A673 (cell line): ENCODE data around the gene PCNT. TPM values are rescaled to one million over a fixed set of nuclear protein-coding genes. Genes with fewer than 3 reads are reported as not detected.

ENCODE experiments used
- BruUV-seq: library from RNA; stranded (reverse); fragments of 400-500 nt; replicated peaks from 2 replicates; lab custom pipeline; 2021; lab: Mats Ljungman, UMichigan
- CTCF ChIA-PET: fragments of 300-600 bp; sonication (Branson Sonifier 250); formaldehyde crosslinking; loops from one replicate; lab custom pipeline; 2022; ENCODE audit warnings: antibody characterized with exemption; lab: Charles Lee
- POLR2A ChIA-PET: fragments of 300-600 bp; sonication (Branson Sonifier 250); formaldehyde crosslinking; loops from one replicate; lab custom pipeline; 2022; ENCODE audit warnings: antibody characterized with exemption; ENCODE audit not compliant: low non-redundant PET; lab: Charles Lee
- DNase-seq: peaks from one replicate; pipeline ENCODE4 v3.0.0-alpha.2; 2015; ENCODE audit warnings: low spot score
- H3K27ac ChIP-seq: fragments of 200-600 bp; sonication (generic); 2 replicates; pipeline ENCODE4 v1.5.1; 2016; ENCODE audit warnings: mixed run types, low read depth, mild to moderate bottlenecking, mixed read lengths, antibody characterized with exemption, low read length; ENCODE audit not compliant: poor library complexity, severe bottlenecking
- H3K27me3 ChIP-seq: fragments of 200-600 bp; sonication (generic); replicated peaks from 2 replicates; pipeline ENCODE4 v1.6.1; 2017; ENCODE audit warnings: mixed run types, low read depth, mild to moderate bottlenecking, mixed read lengths, antibody characterized with exemption, low read length; ENCODE audit not compliant: insufficient read depth, poor library complexity
- H3K36me3 ChIP-seq: fragments of 200-600 bp; sonication (generic); 2 replicates; pipeline ENCODE4 v1.6.1; 2016; ENCODE audit warnings: mixed run types, mild to moderate bottlenecking, mixed read lengths, antibody characterized with exemption, low read length; ENCODE audit not compliant: insufficient read depth, poor library complexity, severe bottlenecking
- H3K4me1 ChIP-seq: fragments of 200-600 bp; sonication (generic); 2 replicates; pipeline ENCODE4 v1.6.1; 2017; ENCODE audit warnings: mixed run types, mild to moderate bottlenecking, mixed read lengths, antibody characterized with exemption, low read length; ENCODE audit not compliant: insufficient read depth, poor library complexity, severe bottlenecking
- H3K4me3 ChIP-seq: fragments of 200-600 bp; sonication (generic); 2 replicates; pipeline ENCODE4 v1.5.1; 2016; ENCODE audit warnings: low read depth, mixed run types, mild to moderate bottlenecking, mixed read lengths, low read length; ENCODE audit not compliant: poor library complexity, severe bottlenecking
- H3K9me3 ChIP-seq: fragments of 200-600 bp; sonication (generic); 2 replicates; pipeline ENCODE4 v1.6.1; 2016; ENCODE audit warnings: mixed run types, low read depth, mild to moderate bottlenecking, mixed read lengths, antibody characterized with exemption, low read length; ENCODE audit not compliant: poor library complexity, severe bottlenecking
- EZH2 ChIP-seq: fragments of 200-600 bp; sonication (generic); IDR thresholded peaks from 2 replicates; pipeline ENCODE4 v1.6.1; 2017; ENCODE audit warnings: borderline replicate concordance, low read depth, mild to moderate bottlenecking, mixed read lengths, antibody characterized with exemption, low read length; ENCODE audit not compliant: poor library complexity, severe bottlenecking
- intact Hi-C: fragments of 100-400 bp; cut with micrococcal nuclease; formaldehyde crosslinking; loops from one replicate; pipeline ENCODE4 v1.10.0; 2022; ENCODE audit not compliant: unreplicated experiment
- total RNA-seq: library from RNA; stranded (reverse); gene quantifications from 2 replicates; pipeline ENCODE4 v1.2.3, GENCODE V29; 2021
- TF ChIP-seq, protein P1 (sequence below): fragments of 300-800, 200-600 bp; sonication (generic); conservative IDR thresholded peaks from 2 replicates; pipeline ENCODE4 v1.5.1; 2017; ENCODE audit warnings: low read depth, mild to moderate bottlenecking, antibody characterized with exemption, low read length, moderate library complexity, mixed read lengths

The PCNT gene
- total RNA-seq, 1 experiment from 2014 or later = 66.4 TPM

DNA sequence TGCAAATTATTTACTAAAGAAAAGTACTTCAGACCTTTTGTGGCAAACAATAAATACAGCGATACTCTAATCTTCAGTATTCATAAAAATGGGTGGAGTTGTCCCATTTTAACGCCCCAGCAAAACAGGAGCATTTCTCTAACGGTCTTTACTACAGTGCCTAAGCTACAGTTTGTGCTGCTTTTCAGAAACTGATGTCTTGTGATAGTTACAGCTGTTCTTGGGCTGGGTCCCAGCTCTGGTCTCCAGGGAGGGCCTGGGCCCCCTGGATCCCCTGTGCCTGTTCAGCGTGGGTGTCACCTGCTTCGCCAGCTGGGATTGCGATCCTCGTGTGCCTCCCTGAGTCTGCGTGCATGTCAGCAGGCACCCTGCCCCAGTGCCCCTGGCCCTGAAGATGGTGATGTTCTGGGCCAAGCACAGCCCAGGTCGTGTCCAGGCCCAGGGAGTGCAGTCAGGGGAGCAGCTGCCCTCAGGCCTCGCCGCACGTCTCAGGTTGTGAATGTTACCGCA is 70.7 kb downstream of the PCNT start:
- no peak for TF ChIP-seq EZH2
- TF ChIP-seq, protein P1, sequence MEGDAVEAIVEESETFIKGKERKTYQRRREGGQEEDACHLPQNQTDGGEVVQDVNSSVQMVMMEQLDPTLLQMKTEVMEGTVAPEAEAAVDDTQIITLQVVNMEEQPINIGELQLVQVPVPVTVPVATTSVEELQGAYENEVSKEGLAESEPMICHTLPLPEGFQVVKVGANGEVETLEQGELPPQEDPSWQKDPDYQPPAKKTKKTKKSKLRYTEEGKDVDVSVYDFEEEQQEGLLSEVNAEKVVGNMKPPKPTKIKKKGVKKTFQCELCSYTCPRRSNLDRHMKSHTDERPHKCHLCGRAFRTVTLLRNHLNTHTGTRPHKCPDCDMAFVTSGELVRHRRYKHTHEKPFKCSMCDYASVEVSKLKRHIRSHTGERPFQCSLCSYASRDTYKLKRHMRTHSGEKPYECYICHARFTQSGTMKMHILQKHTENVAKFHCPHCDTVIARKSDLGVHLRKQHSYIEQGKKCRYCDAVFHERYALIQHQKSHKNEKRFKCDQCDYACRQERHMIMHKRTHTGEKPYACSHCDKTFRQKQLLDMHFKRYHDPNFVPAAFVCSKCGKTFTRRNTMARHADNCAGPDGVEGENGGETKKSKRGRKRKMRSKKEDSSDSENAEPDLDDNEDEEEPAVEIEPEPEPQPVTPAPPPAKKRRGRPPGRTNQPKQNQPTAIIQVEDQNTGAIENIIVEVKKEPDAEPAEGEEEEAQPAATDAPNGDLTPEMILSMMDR = no peak
- no peak overlapping the region for H3K27ac ChIP-seq
- H3K27me3 ChIP-seq = no peaks in the 10 kb centered on the region
- intact Hi-C loops = no loop called here
- no peak overlapping the region for H3K4me3 ChIP-seq
- ChIA-PET POLR2A (no interaction called here), CTCF (no interaction called here)
- no peaks in the 10 kb centered on the region for H3K9me3 ChIP-seq
- DNase-seq = no peak
- H3K4me1 ChIP-seq = no peaks in the 10 kb centered on the region
- no TSS peak for BruUV-seq
- peaks cover 14% of the 10 kb centered on the region for H3K36me3 ChIP-seq

- ChIA-PET POLR2A (interaction anchor here (0.6 kb wide), 1 partner anchor 62 kb away, joined by 5 read pairs; no protein-coding TSS in a partner anchor), CTCF (no interaction called here)
- no TSS peak for BruUV-seq
- Histone ChIP-seq H3K4me1 (no peaks in the 10 kb centered on the region), H3K4me3 (no peak overlapping the region), H3K27me3 (no peaks in the 10 kb centered on the region), H3K9me3 (no peaks in the 10 kb centered on the region), H3K27ac (no peak overlapping the region), H3K36me3 (peaks cover 26% of the 10 kb centered on the region)
- no peak for TF ChIP-seq EZH2
- TF ChIP-seq, protein P1 = no peak
- DNase-seq = no peak
- intact Hi-C loops = no loop called here
Measured at GRCh38 chr21:46397211-46397905, 73.4 kb downstream of the PCNT start.

DNA sequence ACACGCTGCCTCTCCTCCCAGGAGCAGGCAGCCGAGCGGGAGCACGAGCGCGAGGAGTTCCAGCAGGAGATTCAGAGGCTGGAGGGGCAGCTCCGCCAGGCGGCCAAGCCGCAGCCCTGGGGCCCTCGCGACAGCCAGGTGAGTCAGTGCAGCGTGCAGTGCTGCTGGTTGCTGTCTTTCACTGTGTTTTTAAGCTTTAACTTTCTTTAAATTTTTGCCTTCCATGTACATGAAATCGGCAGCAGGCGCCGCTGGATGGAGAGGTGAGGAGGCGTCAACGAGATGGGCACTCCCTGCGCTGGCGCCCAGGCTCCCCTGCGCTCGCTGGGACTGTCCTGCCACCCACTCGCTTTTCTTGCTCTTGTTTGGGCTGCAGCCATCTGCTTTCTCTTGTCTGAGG is 74.0 kb downstream of the PCNT start:
- H3K27ac ChIP-seq = no peak overlapping the region
- no peak for DNase-seq
- no peaks in the 10 kb centered on the region for H3K27me3 ChIP-seq
- H3K36me3 ChIP-seq = peaks cover 32% of the 10 kb centered on the region
- ChIA-PET CTCF (no interaction called here), POLR2A (interaction anchor here (0.6 kb wide), 1 partner anchor 62 kb away, joined by 5 read pairs; no protein-coding TSS in a partner anchor)
- no TSS peak for BruUV-seq
- no peaks in the 10 kb centered on the region for H3K4me1 ChIP-seq
- intact Hi-C loops = no loop called here
- H3K4me3 ChIP-seq = no peak overlapping the region
- no peak for TF ChIP-seq EZH2
- TF ChIP-seq, protein P1 = no peak
- H3K9me3 ChIP-seq = no peaks in the 10 kb centered on the region
